ENCODE measurements around the gene SEL1L2.
"Not testable (repeated sequence)": the region's sequence is repeated elsewhere in the genome, so short reads cannot be mapped to it uniquely, and the experiment has no call there.

SEL1L2 gene, protein sequence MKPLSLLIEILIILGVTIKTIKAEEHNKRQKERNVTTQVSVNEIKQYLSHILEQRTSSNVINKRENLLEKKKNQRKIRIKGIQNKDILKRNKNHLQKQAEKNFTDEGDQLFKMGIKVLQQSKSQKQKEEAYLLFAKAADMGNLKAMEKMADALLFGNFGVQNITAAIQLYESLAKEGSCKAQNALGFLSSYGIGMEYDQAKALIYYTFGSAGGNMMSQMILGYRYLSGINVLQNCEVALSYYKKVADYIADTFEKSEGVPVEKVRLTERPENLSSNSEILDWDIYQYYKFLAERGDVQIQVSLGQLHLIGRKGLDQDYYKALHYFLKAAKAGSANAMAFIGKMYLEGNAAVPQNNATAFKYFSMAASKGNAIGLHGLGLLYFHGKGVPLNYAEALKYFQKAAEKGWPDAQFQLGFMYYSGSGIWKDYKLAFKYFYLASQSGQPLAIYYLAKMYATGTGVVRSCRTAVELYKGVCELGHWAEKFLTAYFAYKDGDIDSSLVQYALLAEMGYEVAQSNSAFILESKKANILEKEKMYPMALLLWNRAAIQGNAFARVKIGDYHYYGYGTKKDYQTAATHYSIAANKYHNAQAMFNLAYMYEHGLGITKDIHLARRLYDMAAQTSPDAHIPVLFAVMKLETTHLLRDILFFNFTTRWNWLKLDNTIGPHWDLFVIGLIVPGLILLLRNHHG

GRCh38 chr20:13990465-13990864, at the start of gene SEL1L2:
Gene SEL1L2 (minus strand): TSS chr20:13990614. CDS start chr20:13990534, 80 bp downstream.
- DNase-seq (ENCODE audit: low spot score), result no peak

- DNase-seq (ENCODE audit: low spot score), result no peak
Measured at GRCh38 chr20:14036567-14036966, 46.2 kb upstream of the SEL1L2 start.

GRCh38 chr20:14033310-14033709, 42.9 kb upstream of the SEL1L2 start:
- DNase-seq (ENCODE audit: low spot score), result no peak

DNA sequence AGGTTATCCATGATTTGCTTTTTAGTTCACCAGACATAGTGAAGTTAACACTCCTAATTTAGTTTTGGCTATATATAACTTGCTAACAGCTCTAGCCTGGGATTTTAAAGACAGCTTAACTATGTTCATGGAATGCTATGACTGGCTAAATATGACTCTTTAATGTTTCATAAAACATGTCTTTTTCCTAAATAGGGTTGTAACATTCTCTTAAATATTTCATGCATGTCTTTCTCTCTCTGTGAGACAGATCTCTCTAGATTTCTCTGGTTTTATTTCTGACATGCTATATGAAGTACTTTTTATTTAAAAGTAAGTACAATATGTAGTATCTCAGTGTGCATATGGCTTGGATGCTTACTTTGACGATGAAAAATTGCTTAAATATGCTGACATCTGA, 40.6 kb upstream of the SEL1L2 start:
- DNase-seq (ENCODE audit: low spot score), result no peak

DNA sequence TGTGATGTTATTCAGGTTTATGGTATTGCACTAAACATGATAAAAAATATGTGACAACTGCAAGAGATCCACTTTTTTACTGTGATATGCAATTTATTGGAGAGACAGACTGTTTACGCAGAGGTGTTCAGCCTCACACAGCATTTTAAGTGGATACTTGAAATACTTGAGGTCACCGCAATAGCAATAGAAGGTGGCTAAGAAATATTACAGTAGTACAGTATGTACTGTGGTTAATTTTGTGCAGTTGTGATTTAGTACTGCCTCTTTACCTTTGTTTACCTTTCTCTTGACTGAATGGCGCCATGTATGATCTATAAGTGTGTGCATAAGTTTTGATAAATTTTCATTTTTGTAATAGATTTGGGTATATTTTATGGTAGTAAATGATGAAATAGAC, 22.3 kb upstream of the SEL1L2 start:
- no peak for DNase-seq (ENCODE audit: low spot score)

- DNase-seq (ENCODE audit: low spot score), result no peak
Measured at GRCh38 chr20:14009208-14009607, 18.8 kb upstream of the SEL1L2 start.

DNA sequence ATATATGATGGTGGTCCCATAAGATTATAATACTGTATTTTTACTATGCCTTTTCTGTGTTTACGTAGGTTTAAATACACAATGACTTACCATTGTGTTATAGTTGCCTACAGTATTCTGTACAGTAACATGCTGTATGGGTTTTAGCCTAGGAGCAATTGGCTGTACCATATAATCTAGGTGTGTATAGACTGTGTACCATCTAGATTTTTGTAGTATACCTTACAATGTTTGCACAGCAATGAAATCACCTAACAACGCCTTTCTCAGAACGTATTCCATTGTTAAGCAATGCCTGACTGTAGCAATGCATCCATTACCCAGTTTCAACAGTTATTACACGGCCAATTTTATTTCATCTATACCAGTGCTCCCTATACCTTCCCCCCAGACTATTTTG, 15.6 kb upstream of the SEL1L2 start:
- no peak for DNase-seq (ENCODE audit: low spot score)

GRCh38 chr20:14000917-14001316, 10.5 kb upstream of the SEL1L2 start:
- DNase-seq (ENCODE audit: low spot score), result no peak

GRCh38 chr20:13996265-13996664, 5.9 kb upstream of the SEL1L2 start:
- DNase-seq (ENCODE audit: low spot score), result peak; percentile 27

DNA sequence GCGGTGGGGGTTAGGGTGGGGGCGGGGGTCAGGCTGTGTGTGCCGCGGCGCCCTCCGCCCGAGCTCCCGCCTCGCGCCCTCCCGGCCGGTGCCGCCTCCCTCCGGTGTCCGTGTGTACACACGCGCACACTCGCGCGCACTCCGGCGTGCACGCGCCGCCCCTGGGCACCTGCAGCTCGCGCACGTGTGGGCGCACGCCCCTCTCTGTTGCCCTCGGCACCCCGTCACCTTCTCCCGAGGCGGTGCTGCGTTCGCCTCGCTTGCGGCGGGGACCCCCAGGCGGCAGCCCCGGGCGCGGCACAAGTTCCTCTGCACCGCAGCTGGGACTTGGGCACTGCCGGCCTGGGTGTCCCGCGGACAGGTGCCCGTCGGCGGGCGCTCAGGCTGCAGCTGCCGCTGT, 5.4 kb upstream of the SEL1L2 start:
- peak; percentile 48 for DNase-seq (ENCODE audit: low spot score)

DNA sequence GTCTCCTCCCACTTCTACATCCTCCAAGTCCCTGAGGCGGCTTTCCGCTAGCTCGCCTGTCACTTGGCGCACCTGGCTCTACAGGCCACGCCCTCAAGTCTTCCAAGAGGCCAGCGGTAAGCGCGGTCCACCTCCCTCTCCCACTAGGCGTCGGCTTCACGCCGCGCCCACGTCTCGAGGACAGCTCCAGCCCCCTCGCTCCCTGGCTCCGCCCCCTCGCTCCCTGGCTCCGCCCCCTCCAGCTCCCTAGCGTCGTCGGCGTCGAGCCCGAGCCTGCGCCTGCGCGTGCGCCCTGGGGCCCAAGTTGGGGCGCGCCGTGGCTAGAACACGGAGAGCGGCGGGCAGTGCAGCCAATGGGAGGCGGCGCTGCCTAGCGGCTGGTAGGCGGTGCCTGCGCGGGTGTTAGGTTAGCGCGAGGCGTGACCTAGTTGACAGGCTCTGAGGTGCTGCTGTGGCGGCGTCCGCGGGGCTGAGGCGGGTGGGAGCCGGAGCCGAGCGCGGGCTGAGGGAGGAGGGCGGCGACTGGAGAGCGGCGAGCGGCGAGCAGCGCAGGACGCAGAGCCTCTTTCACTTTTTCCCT, 4.8 kb upstream of the SEL1L2 start, which contains the start of gene MACROD2:
Gene MACROD2 (plus strand): TSS at position 431 of the 580 bp plus-strand sequence.
- peak; percentile 95 for DNase-seq (ENCODE audit: low spot score)

DNA sequence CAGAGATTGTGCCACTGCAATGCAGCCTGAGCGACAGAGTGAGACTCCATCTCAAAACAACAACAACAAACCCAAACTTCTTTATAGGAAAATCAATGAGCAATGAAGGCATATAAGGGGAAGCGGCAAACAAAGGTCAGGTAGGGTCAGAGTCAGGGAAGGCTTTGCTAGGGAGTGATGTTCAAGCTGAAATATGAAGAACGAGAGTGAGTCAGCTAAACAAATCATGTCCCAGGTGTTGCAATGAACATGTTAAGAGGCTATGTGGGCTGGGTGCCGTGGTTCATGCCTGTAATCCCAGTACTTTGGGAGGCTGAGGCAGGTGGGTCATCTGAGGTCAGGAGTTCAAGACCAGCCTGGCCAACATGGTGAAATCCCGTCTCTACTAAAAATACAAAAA, 1.5 kb upstream of the SEL1L2 start:
- not testable (repeated sequence) for DNase-seq (ENCODE audit: low spot score)

DNA sequence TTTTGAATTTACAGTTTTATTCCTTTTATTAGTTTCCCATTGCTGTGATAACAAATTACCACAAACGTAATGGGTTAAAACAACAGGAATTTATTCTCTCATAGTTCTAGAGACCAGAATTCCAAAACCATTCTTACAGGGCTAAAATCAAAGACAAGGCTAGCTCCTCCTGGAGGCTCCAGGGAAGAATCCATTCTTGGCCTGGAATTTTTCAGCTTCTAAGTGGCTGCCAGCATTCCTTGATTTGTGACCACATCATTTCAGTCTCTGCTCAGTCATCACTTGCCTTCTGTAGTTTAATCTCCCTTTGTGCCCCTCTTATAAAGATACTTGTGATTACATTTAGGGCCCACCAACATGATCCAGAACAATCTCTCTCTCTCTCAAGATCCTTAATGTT, 897 bp upstream of the SEL1L2 start:
- no peak for DNase-seq (ENCODE audit: low spot score)

DNA sequence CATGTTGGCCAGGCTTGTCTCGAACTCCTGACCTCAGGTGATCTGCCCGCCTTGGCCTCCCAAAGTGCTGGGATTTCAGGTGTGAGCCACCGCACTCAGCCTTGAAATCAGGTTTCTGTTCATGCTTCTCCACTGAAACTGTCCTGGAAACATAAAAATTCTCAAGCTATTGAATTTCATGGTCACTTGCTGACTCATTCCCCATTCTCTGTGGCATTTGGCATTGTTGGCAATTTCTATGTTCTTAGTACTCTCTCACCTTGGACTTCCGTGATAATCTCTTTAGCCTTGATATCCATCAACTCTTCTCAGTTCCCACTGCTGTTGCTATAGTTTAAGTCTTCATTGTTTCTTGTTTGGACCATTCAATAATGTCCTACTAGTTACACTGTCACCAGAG, 6.2 kb downstream of the SEL1L2 start:
- no peak for DNase-seq (ENCODE audit: low spot score)

- DNase-seq (ENCODE audit: low spot score), result no peak
Measured at GRCh38 chr20:13960525-13960924, 29.9 kb downstream of the SEL1L2 start.

DNA sequence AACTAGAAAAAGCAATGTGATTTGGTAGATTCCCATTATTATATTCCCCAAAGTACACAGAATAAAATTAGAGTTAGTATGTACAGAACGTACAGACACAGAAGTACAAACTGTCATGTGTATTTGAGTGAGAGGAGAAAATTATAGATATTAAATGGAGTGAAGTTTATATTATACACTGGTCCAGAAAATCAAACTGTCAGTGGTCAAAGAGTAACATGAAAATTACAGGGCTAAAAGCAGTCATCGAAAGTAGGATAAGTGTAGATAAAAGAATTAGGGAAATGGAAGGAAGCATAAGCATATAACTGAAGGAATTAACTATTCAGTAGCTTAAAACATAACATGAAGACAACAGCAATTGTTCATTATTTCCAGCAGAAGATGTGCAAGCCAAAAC, 30.3 kb downstream of the SEL1L2 start:
- DNase-seq (ENCODE audit: low spot score), result no peak

DNA sequence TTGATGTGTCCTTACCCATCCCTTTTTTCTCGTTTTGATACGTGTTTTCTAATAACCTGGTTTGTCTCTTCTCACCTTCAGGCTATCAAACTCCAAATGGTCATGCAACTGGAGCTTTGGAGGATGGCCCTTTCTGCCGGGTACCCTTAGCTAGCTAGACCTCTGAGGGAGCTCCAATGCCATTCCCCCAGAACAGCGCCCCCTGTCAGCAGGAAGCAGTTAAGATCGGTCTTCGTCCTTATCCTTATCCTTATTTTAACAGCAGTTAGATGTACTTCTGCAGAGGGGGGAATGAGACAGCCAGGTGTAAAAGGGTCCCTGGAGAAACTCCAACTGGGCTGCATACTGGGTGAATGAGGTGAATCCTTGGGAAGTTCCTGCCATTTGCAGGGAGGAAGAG, 37.2 kb downstream of the SEL1L2 start:
- DNase-seq (ENCODE audit: low spot score), result no peak

DNA sequence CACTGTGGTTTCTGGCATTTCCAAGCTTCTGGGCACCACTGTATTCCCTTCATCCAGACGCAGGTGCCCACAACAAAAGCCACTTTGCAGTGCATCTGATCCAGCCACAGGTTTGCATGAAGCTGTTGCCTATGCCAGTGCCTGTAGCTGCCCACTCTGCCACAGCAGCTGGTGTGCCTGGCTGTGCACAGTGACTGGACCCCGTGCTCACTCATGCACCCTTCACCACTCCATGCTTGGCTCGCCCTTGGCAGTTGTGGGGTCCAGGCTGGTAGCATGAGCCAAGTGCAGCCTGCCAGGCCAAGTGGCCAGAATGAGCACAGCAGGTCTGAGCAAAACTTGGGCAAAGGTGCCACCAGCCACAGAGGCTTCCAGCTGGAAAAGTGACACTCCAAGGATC, 42.7 kb downstream of the SEL1L2 start:
- DNase-seq (ENCODE audit: low spot score), result no peak

GRCh38 chr20:13941031-13941430, 49.4 kb downstream of the SEL1L2 start:
- DNase-seq (ENCODE audit: low spot score), result no peak

DNA sequence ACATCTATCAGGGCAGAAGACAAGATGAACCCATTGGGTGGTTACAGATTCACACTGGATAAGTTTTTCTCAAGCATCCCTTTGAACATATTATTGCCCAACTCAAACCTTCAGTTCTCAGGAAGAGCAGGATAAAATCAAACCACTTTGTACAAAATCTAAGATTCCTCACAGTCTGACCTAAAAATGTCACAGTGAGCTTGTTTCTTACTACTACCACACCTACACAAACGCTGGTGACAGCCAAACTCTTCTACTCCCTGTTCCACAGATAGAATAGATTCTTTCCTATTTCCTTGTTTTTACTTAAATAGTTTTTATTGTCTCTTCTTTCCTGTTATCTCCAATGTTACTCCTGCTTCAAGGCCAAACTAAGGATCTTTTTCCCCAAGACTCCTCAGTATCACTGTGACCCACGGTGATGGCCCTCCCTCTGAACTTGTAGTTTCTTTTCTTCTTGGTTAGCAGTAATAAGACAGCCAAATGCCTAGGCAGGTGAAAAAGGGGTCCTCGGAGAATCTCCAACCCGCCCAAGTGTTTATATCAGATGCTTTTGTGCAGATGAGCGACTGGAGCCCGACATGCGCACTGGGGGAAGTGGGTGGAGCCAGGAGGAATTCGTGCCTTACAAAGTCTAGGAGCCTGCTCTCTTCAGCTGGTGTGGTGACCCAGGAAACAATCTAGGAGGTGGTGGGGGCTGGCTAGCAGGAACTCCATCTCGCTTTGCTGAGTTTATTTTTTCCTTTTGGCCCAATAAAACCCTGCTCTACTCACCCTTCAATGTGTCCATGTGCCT, 53.4 kb downstream of the SEL1L2 start:
- DNase-seq (ENCODE audit: low spot score), result no peak

GRCh38 chr20:13934992-13935894, 55.2 kb downstream of the SEL1L2 start:
- DNase-seq (ENCODE audit: low spot score), result no peak

All from HuH-7 (cell line).